ENCODE results near the gene DOP1B.
"Not testable (repeated sequence)": the region's sequence is repeated elsewhere in the genome, so short reads cannot be mapped to it uniquely, and the experiment has no call there.

Gene DOP1B

GRCh38 chr21:36174780-36175179 lies 18.2 kb downstream of the DOP1B start:
- DNase-seq: no peak

GRCh38 chr21:36175771-36176565 lies 19.3 kb downstream of the DOP1B start:
- DNase-seq: no peak

- no peak for DNase-seq
These were observed 21.7 kb downstream of the DOP1B start for GRCh38 chr21:36178349-36178748.

GRCh38 chr21:36179145-36179544 lies 22.5 kb downstream of the DOP1B start:
- DNase-seq: no peak

GRCh38 chr21:36180963-36181362 lies 24.3 kb downstream of the DOP1B start:
- DNase-seq: no peak

- DNase-seq: no peak
These were observed 26.6 kb downstream of the DOP1B start for GRCh38 chr21:36183144-36183795.

- DNase-seq: no peak
These were observed 27.9 kb downstream of the DOP1B start for GRCh38 chr21:36184545-36184944.

- DNase-seq: no peak
These were observed 28.9 kb downstream of the DOP1B start for GRCh38 chr21:36185523-36185922.

GRCh38 chr21:36186081-36186480 lies 29.5 kb downstream of the DOP1B start:
- DNase-seq: no peak

GRCh38 chr21:36186506-36187399 lies 30.1 kb downstream of the DOP1B start:
- DNase-seq: no peak

- DNase-seq: no peak
These were observed 31.6 kb downstream of the DOP1B start for GRCh38 chr21:36188081-36188681.

GRCh38 chr21:36188937-36189336 lies 32.3 kb downstream of the DOP1B start:
- no peak for DNase-seq

- DNase-seq: no peak
These were observed 34.1 kb downstream of the DOP1B start for GRCh38 chr21:36190736-36191135.

GRCh38 chr21:36193200-36193599 lies 36.6 kb downstream of the DOP1B start:
- no peak for DNase-seq

- DNase-seq: no peak
These were observed 37.4 kb downstream of the DOP1B start for GRCh38 chr21:36194024-36194423.

- no peak for DNase-seq
These were observed 39.0 kb downstream of the DOP1B start for GRCh38 chr21:36195613-36196012.

- DNase-seq: no peak
These were observed 42.4 kb downstream of the DOP1B start for GRCh38 chr21:36199021-36199420.

- not testable (repeated sequence) for DNase-seq
These were observed 43.0 kb downstream of the DOP1B start for GRCh38 chr21:36199575-36199974.

- no peak for DNase-seq
These were observed 43.5 kb downstream of the DOP1B start for GRCh38 chr21:36200081-36200561.

- DNase-seq: no peak
These were observed 46.3 kb downstream of the DOP1B start for GRCh38 chr21:36202726-36203602.

- no peak for DNase-seq
These were observed 46.9 kb downstream of the DOP1B start for GRCh38 chr21:36203603-36203889.

GRCh38 chr21:36204980-36205379 lies 48.4 kb downstream of the DOP1B start:
- DNase-seq: no peak

Measured in T-helper 9 cell (primary cell).